H1 (cell line): Measurements from ENCODE around the gene LPP. TPM values are rescaled to one million over a fixed set of nuclear protein-coding genes. Genes with fewer than 3 reads are reported as not detected.

Experiments
- polyA plus RNA-seq, 7 experiments: library from polyadenylated mRNA; depleted of rRNA in 3 of 7; stranded (reverse) in 5 of 7; unstranded in 2 of 7; fragments of >200 nt in 5 of 7; fragments of 200-250 nt in 2 of 7; gene quantifications; 1 replicate in 5 of 7; 2 replicates in 1 of 7; 4 replicates in 1 of 7; pipeline versions ENCODE4 v1.2.1 to v1.2.3, GENCODE V29; 2011 to 2013; ENCODE audit warnings: missing spikeins in 2 of 7, mixed read lengths in 2 of 7
- total RNA-seq: library from RNA; stranded (reverse); fragmentation: NEBNext Ultra II Directional; extraction: Animal tissue kit (Norgen Biotek cat#: 25700); gene quantifications from 2 replicates; pipeline ENCODE4 v1.2.1, GENCODE V29; 2021
- TF ChIP-seq, protein P1 (sequence below): fragments of 300-600 bp; sonication (generic); IDR thresholded peaks from 2 replicates; pipeline ENCODE4 v1.7.1; 2012; ENCODE audit warnings: low read length, moderate library complexity, mild to moderate bottlenecking, inconsistent platforms; ENCODE audit not compliant: insufficient replicate concordance

The LPP gene
- total and polyA plus RNA-seq, 2 of the 8 experiments (the other 6 are each of a cell fraction or from before 2014, with no cell fraction given) = 10.0 to 53.3 TPM

DNA sequence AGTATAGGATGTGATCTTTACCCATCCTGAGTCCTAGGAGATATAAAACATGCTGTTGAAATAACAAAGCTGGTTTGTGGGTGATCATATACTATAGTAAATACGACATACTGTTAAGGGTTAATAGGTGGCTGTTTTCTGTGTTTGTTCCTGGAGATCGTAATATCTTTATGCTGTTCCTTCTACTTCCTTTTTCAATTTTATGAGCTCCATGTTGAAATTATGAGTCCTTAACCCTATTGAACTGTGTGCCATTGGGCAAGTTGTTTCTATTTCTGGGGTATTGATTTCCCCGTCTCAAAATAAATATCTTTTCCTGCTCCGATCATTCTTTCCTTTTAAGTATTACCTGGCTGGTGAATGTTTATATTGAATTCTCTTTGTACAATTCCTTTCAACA lies 115.1 kb downstream of the LPP start (continued):
- TF ChIP-seq, protein P1, sequence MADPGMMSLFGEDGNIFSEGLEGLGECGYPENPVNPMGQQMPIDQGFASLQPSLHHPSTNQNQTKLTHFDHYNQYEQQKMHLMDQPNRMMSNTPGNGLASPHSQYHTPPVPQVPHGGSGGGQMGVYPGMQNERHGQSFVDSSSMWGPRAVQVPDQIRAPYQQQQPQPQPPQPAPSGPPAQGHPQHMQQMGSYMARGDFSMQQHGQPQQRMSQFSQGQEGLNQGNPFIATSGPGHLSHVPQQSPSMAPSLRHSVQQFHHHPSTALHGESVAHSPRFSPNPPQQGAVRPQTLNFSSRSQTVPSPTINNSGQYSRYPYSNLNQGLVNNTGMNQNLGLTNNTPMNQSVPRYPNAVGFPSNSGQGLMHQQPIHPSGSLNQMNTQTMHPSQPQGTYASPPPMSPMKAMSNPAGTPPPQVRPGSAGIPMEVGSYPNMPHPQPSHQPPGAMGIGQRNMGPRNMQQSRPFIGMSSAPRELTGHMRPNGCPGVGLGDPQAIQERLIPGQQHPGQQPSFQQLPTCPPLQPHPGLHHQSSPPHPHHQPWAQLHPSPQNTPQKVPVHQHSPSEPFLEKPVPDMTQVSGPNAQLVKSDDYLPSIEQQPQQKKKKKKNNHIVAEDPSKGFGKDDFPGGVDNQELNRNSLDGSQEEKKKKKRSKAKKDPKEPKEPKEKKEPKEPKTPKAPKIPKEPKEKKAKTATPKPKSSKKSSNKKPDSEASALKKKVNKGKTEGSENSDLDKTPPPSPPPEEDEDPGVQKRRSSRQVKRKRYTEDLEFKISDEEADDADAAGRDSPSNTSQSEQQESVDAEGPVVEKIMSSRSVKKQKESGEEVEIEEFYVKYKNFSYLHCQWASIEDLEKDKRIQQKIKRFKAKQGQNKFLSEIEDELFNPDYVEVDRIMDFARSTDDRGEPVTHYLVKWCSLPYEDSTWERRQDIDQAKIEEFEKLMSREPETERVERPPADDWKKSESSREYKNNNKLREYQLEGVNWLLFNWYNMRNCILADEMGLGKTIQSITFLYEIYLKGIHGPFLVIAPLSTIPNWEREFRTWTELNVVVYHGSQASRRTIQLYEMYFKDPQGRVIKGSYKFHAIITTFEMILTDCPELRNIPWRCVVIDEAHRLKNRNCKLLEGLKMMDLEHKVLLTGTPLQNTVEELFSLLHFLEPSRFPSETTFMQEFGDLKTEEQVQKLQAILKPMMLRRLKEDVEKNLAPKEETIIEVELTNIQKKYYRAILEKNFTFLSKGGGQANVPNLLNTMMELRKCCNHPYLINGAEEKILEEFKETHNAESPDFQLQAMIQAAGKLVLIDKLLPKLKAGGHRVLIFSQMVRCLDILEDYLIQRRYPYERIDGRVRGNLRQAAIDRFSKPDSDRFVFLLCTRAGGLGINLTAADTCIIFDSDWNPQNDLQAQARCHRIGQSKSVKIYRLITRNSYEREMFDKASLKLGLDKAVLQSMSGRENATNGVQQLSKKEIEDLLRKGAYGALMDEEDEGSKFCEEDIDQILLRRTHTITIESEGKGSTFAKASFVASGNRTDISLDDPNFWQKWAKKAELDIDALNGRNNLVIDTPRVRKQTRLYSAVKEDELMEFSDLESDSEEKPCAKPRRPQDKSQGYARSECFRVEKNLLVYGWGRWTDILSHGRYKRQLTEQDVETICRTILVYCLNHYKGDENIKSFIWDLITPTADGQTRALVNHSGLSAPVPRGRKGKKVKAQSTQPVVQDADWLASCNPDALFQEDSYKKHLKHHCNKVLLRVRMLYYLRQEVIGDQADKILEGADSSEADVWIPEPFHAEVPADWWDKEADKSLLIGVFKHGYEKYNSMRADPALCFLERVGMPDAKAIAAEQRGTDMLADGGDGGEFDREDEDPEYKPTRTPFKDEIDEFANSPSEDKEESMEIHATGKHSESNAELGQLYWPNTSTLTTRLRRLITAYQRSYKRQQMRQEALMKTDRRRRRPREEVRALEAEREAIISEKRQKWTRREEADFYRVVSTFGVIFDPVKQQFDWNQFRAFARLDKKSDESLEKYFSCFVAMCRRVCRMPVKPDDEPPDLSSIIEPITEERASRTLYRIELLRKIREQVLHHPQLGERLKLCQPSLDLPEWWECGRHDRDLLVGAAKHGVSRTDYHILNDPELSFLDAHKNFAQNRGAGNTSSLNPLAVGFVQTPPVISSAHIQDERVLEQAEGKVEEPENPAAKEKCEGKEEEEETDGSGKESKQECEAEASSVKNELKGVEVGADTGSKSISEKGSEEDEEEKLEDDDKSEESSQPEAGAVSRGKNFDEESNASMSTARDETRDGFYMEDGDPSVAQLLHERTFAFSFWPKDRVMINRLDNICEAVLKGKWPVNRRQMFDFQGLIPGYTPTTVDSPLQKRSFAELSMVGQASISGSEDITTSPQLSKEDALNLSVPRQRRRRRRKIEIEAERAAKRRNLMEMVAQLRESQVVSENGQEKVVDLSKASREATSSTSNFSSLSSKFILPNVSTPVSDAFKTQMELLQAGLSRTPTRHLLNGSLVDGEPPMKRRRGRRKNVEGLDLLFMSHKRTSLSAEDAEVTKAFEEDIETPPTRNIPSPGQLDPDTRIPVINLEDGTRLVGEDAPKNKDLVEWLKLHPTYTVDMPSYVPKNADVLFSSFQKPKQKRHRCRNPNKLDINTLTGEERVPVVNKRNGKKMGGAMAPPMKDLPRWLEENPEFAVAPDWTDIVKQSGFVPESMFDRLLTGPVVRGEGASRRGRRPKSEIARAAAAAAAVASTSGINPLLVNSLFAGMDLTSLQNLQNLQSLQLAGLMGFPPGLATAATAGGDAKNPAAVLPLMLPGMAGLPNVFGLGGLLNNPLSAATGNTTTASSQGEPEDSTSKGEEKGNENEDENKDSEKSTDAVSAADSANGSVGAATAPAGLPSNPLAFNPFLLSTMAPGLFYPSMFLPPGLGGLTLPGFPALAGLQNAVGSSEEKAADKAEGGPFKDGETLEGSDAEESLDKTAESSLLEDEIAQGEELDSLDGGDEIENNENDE = peak; percentile 97
